Fibroblast of upper back skin (primary cell): Measurements from ENCODE around the gene GLRX5.
"Not testable (repeated sequence)": the region's sequence is repeated elsewhere in the genome, so short reads cannot be mapped to it uniquely, and the experiment has no call there.

Experiments
- DNase-seq: peaks from one replicate; pipeline ENCODE4 v3.0.0-alpha.2; 2013

Gene GLRX5

DNA sequence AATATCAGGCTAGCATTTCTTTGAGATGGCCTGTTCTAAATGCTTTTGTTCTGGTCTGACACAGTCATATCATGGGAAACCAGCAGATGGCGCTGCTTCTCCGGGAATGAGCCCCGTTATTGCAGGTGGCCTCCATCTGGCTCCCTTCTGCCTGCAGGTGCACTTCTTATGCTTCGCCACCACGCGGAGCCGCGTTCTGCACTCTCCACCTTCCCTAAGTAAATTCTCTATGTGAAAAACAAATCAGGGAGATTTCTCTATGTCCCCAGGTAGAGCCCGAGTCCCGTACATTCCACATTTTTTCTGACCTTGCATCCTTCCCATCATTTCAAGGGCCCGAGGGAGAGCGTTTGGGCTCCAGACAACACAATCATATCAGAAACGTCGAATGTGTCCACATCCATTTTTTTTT, 26.2 kb downstream of the GLRX5 start:
- DNase-seq = peak; percentile 73

DNA sequence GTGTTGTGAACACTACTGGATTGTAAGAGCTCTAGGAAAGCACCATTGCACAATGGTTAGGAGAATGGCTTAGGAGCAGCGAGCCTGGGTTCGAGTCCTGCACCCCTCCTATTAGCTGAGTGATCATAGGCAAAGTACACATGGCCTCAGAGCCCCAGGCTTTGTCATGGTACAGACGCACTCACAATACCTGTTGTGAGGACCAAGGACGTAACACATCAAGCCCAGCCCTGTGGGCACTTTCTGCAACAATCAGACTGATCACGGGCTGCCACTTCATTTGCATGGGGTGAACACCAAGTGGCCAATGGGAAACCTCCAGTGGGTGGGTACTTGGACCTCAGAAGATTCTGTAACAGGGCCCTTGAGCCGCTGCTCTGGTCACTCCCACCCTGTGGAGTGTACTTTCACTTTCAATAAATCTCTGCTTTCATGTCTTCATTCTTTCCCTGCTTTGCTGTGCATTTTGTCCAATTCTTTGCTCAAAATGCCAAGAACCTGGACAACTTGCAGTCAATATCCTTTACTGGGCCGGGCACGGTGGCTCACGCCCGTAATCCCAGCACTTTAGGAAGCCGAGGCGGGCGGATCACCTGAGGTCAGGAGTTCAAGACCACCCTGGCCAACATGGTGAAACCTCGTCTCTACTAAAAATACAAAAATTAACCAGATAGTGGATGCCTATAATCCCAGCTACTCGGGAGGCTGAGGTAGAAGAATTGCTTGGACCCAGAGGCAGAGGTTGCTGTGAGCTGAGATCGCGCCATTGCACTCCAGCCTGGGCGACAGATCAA, 28.2 kb downstream of the GLRX5 start:
- DNase-seq = no peak

DNA sequence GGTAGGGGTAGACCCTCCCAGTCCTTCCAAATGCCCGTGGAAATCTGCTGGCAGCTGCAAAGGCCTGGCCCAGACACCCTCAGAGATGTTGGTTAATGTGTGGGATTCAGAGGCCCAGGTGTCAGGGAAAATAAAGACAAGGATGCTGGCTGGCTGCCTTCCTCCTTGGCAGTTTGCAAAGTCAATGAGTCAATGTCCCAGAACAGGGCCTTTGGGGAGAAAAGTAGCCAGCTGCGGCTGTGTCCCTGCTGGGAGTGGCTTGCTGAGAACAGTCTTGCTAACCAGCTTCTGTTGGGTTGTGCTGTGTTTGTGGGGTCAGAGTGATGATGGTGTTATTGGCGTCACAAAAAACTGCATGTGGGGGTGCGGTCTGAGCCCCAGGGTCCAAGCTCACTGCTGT, 29.2 kb downstream of the GLRX5 start:
- no peak for DNase-seq

- no peak for DNase-seq
These were observed 34.6 kb downstream of the GLRX5 start for GRCh38 chr14:95569440-95569839.

DNA sequence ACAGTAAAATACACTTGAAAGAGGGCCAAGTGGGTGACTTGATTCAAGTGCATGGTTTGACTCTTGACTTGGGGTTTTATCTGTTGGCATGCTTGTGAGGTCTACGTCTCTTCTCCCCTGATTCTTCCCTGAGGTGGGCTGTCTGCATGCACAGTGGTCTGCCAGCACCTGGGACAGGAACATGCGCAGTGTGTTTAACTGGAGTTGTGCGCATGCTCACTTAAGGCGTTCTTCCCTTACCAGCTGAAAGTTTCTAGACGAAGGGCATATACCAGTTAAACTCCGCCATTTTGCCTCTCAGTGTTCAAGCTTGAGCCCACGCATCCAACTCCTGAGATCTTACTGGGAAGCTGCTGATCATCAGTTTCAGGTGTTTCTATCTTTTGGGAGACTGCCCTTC, 38.5 kb downstream of the GLRX5 start:
- DNase-seq = no peak

- no peak for DNase-seq
These were observed 41.1 kb downstream of the GLRX5 start for GRCh38 chr14:95575840-95576473.

DNA sequence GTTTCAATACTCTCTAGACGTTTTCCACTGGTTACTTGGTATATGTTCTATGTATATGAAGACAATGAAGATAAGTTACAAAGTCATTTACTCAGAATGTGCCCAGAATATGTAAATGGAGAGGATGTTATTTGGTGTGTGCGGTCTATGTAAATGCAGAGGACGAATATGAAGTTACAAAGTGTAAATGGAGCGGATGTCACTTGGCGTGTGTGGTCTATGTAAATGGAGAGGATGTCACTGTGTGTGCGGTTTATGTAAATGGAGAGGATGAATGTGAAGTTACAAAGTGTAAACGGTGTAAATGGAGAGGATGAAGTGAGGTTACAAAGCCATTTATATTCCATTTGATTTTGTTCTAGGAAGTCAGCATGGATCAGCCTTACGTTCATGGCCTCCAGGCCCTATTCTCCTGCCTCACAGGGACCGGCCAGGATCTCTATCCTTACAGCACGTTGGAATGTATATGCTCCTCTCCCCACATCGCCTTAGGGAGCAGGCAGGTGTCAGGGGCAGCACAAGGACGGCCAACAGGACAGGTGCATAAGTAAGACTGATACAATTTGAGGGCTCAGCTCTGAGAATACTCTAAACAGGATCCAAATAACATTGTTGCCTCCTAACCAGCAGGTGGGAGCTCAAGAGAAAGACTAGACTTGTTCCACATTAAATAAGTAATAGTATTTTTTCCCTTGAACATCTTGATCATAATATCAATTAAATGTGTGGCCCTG, 42.4 kb downstream of the GLRX5 start:
- no peak for DNase-seq

DNA sequence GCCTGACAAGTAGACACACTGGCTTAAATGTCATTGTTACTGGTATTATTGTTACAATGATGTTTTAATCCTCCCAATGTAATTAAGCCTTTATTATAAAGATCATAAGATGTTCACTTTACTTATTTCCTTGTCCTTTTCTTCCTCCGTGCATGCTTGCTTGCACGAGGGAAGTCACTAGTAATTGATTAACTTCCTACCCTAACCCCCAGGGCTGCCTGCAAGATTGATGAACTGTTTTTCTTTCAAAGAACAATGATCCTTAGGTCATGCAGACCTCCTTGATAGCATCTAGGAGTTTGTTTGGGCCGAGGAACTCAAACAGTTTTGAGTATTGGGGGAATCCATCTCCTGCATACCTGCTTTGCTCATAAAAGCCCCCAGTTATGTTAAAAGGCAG, 43.0 kb downstream of the GLRX5 start:
- DNase-seq = no peak

DNA sequence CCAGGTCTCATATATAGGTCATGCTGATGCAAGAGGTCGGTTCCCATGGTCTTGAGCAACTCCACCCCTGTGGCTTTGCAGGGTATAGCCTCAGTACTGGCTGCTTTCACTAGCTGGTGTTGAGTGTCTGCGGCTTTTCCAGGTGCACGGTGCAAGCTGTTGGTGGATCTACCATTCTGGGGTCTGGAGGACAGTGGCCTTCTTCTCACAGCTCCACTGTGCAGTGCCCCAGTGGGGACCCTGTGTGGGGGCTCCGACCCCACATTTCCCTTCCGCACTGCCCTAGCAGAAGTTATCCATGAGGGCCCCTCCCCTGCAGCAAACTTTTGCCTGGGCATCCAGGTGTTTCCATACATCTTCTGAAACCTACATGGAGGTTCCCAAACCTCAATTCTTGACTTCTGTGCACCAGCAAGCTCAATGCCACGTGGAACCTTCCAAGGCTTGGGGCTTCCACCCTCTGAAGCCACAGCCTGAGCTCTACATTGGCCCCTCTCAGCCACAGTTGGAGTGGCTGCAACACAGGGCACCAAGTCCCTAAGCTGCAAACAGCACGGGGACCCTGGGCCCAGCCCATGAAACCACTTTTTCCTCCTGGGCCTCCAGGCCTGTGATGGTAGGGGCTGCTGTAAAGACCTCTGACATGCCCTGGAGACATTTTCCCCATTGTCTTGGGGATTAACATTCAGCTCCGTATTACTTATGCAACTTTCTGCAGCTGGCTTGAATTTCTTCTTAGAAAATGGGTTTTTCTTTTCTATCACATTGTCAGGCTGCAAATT, 49.2 kb downstream of the GLRX5 start:
- DNase-seq = not testable (repeated sequence)

DNA sequence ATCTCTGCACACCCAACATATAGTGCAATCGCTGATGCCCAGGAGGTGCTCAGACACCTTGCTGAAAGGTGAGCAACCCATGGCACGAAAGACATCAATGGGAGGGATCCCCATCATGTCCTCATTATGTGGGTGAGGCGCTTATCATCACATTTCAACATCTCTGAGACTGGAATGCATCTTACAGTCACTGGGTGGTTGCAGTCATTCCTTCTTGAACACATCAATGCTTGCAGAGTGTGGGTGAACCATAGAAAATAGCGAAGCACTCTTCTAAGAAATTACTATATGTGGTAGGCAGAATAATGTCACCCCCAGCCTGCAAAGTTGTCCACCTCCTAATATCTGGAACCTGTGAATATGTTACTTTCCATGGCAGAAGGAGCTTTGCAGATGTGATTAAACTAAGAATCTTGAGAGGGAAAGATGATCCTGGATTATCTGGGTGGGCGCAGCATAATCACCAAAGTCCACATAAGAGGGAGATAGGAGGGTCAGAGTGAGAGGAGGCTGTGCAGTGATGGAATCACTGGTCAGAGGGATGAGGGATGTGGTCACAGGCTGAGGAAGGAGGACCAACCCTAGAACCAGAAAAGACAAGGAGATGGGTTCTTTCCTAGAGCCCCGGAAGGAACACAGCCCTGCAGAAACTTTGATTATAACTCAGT, 51.2 kb downstream of the GLRX5 start:
- no peak for DNase-seq

DNA sequence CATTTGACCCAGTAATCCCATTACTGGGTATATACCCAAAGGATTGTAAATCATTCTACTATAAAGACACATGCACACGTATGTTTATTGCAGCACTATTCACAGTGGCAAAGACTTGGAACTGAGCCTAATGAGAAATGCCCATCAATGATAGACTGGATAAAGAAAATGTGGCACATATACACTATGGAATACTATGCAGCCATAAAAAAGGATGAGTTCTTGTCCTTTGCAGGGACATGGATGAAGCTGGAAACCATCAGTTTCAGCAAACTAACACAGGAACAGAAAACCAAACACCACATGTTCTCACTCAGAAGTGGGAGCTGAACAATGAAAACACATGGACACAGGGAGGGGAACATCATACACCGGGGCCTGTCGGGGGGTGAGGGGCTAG, 56.3 kb downstream of the GLRX5 start:
- DNase-seq = not testable (repeated sequence)
